HEK293 (cell line): ENCODE data around the gene B4GALT6.

Experiments used
- ATF2 ChIP-seq: fragments of 450-650 bp; formaldehyde crosslinking; IDR thresholded peaks from 2 replicates; pipeline ENCODE4 v1.5.1; 2016; ENCODE audit warnings: missing biosample characterization, missing genetic modification characterization, low read depth
- CTCF ChIP-seq: fragments of 450-650 bp; formaldehyde crosslinking; IDR thresholded peaks from 2 replicates; pipeline ENCODE4 v1.5.1; 2016; ENCODE audit warnings: missing biosample characterization, missing genetic modification characterization
- GLI2 ChIP-seq: fragments of 450-650 bp; formaldehyde crosslinking; IDR thresholded peaks from 2 replicates; pipeline ENCODE4; 2017; ENCODE audit warnings: missing biosample characterization, missing genetic modification characterization, low read depth, borderline replicate concordance
- GLIS1 ChIP-seq: fragments of 450-650 bp; formaldehyde crosslinking; IDR thresholded peaks from 2 replicates; pipeline ENCODE4 v1.5.1; 2016; ENCODE audit warnings: missing biosample characterization, missing genetic modification characterization
- MZF1 ChIP-seq: fragments of 450-650 bp; formaldehyde crosslinking; IDR thresholded peaks from 2 replicates; pipeline ENCODE4 v1.5.1; 2017; ENCODE audit warnings: missing biosample characterization, missing genetic modification characterization, borderline replicate concordance
- PRDM4 ChIP-seq: fragments of 450-650 bp; formaldehyde crosslinking; IDR thresholded peaks from 2 replicates; pipeline ENCODE4 v1.5.1; 2017; ENCODE audit warnings: missing biosample characterization, missing genetic modification characterization
- RBAK ChIP-seq: fragments of 450-650 bp; formaldehyde crosslinking; IDR thresholded peaks from 2 replicates; pipeline ENCODE4 v1.5.1; 2016; ENCODE audit warnings: missing biosample characterization, missing genetic modification characterization
- SCRT1 ChIP-seq: fragments of 450-650 bp; formaldehyde crosslinking; IDR thresholded peaks from 2 replicates; pipeline ENCODE4 v1.5.1; 2016; ENCODE audit warnings: missing biosample characterization, missing genetic modification characterization, borderline replicate concordance
- TCF7L2 ChIP-seq: IDR thresholded peaks from 2 replicates; pipeline ENCODE4 v1.6.1; 2011; ENCODE audit warnings: low read depth, mild to moderate bottlenecking, inconsistent platforms, low read length, moderate library complexity, borderline replicate concordance
- TSHZ1 ChIP-seq: fragments of 450-650 bp; formaldehyde crosslinking; IDR thresholded peaks from 2 replicates; pipeline ENCODE4 v1.5.1; 2016; ENCODE audit warnings: missing biosample characterization, missing genetic modification characterization, borderline replicate concordance
- ZBTB17 ChIP-seq: fragments of 450-650 bp; formaldehyde crosslinking; IDR thresholded peaks from 2 replicates; pipeline ENCODE4 v1.5.1; 2016; ENCODE audit warnings: missing biosample characterization, missing genetic modification characterization
- ZEB2 ChIP-seq: fragments of 450-650 bp; formaldehyde crosslinking; IDR thresholded peaks from 2 replicates; pipeline ENCODE4 v1.5.1; 2016; ENCODE audit warnings: missing biosample characterization, missing genetic modification characterization
- ZFP37 ChIP-seq: fragments of 450-650 bp; formaldehyde crosslinking; IDR thresholded peaks from 2 replicates; pipeline ENCODE4 v1.5.1; 2016; ENCODE audit warnings: missing biosample characterization, missing genetic modification characterization
- ZNF132 ChIP-seq: fragments of 450-650 bp; formaldehyde crosslinking; IDR thresholded peaks from 2 replicates; pipeline ENCODE4 v1.5.1; 2017; ENCODE audit warnings: missing biosample characterization, missing genetic modification characterization, borderline replicate concordance
- ZNF157 ChIP-seq: fragments of 450-650 bp; formaldehyde crosslinking; IDR thresholded peaks from 2 replicates; pipeline ENCODE4 v1.5.1; 2016; ENCODE audit warnings: missing biosample characterization, missing genetic modification characterization
- ZNF404 ChIP-seq: fragments of 450-650 bp; formaldehyde crosslinking; IDR thresholded peaks from 2 replicates; pipeline ENCODE4 v1.5.1; 2017; ENCODE audit warnings: missing biosample characterization, missing genetic modification characterization
- ZNF449 ChIP-seq: fragments of 450-650 bp; formaldehyde crosslinking; IDR thresholded peaks from 2 replicates; pipeline ENCODE4 v1.5.1; 2017; ENCODE audit warnings: missing biosample characterization, mild to moderate bottlenecking, missing genetic modification characterization, moderate library complexity
- ZNF530 ChIP-seq: fragments of 450-650 bp; formaldehyde crosslinking; IDR thresholded peaks from 2 replicates; pipeline ENCODE4 v1.5.1; 2016; ENCODE audit warnings: low read depth, missing biosample characterization, missing genetic modification characterization
- ZNF600 ChIP-seq: fragments of 450-650 bp; formaldehyde crosslinking; IDR thresholded peaks from 2 replicates; pipeline ENCODE4 v1.5.1; 2016; ENCODE audit warnings: missing biosample characterization, missing genetic modification characterization
- ZNF621 ChIP-seq: fragments of 450-650 bp; formaldehyde crosslinking; IDR thresholded peaks from 2 replicates; pipeline ENCODE4 v1.5.1; 2017; ENCODE audit warnings: missing biosample characterization, missing genetic modification characterization
- ZNF639 ChIP-seq: fragments of 450-650 bp; formaldehyde crosslinking; IDR thresholded peaks from 2 replicates; pipeline ENCODE4 v1.5.1; 2016; ENCODE audit warnings: missing biosample characterization, missing genetic modification characterization
- ZNF664 ChIP-seq: fragments of 450-650 bp; formaldehyde crosslinking; IDR thresholded peaks from 2 replicates; pipeline ENCODE4 v1.5.1; 2016; ENCODE audit warnings: missing biosample characterization, missing genetic modification characterization
- ZNF692 ChIP-seq: fragments of 450-650 bp; formaldehyde crosslinking; IDR thresholded peaks from 2 replicates; pipeline ENCODE4 v1.5.1; 2016; ENCODE audit warnings: missing biosample characterization, missing genetic modification characterization
- ZNF785 ChIP-seq: fragments of 450-650 bp; formaldehyde crosslinking; IDR thresholded peaks from 2 replicates; pipeline ENCODE4 v1.5.1; 2016; ENCODE audit warnings: missing biosample characterization, missing genetic modification characterization
- ZSCAN16 ChIP-seq: fragments of 450-650 bp; formaldehyde crosslinking; IDR thresholded peaks from 2 replicates; pipeline ENCODE4 v1.5.1; 2016; ENCODE audit warnings: missing biosample characterization, missing genetic modification characterization

B4GALT6 gene

GRCh38 chr18:31685097-31686082 lies 1.0 kb upstream of the B4GALT6 start (continued):
- TF ChIP-seq TSHZ1 (no peak), ZNF449 (tag by site-specific recombination) (no peak), RBAK (tag by site-specific recombination) (no peak), ZNF600 (no peak), ZNF132 (no peak), ZNF621 (no peak), ZFP37 (no peak; the same call in 1 of the 2 replicates), ATF2 (tag by site-specific recombination) (no peak), ZNF692 (tag by site-specific recombination) (peak; percentile 56), CTCF (peak; percentile 71), TCF7L2 (no peak), ZBTB17 (no peak), ZSCAN16 (tag by site-specific recombination) (no peak), SCRT1 (no peak), GLI2 (tag by site-specific recombination) (no peak), ZNF404 (tag by site-specific recombination) (no peak), ZEB2 (tag by site-specific recombination) (peak; percentile 40; the same call in 1 of the 2 replicates), ZNF157 (tag by site-specific recombination) (no peak), ZNF639 (tag by site-specific recombination) (no peak), GLIS1 (peak; percentile 85), ZNF664 (tag by site-specific recombination) (no peak), ZNF785 (tag by site-specific recombination) (no peak), MZF1 (tag by site-specific recombination) (0 out of 2 replicates have a peak, but pooled peaks have one; percentile 17), ZNF530 (tag by site-specific recombination) (no peak), PRDM4 (tag by site-specific recombination) (no peak)
